ENCODE data around the gene ZNF765.
"Not testable (repeated sequence)": the region's sequence is repeated elsewhere in the genome, so short reads cannot be mapped to it uniquely, and the experiment has no call there.

- TF ChIP-seq EZH2 (IDR thresholded peaks at IDR 0.05; ENCODE audit: borderline replicate concordance, insufficient read depth, low read depth, low read length, poor library complexity, severe bottlenecking), result not testable (repeated sequence)
- TF ChIP-seq, protein P1, sequence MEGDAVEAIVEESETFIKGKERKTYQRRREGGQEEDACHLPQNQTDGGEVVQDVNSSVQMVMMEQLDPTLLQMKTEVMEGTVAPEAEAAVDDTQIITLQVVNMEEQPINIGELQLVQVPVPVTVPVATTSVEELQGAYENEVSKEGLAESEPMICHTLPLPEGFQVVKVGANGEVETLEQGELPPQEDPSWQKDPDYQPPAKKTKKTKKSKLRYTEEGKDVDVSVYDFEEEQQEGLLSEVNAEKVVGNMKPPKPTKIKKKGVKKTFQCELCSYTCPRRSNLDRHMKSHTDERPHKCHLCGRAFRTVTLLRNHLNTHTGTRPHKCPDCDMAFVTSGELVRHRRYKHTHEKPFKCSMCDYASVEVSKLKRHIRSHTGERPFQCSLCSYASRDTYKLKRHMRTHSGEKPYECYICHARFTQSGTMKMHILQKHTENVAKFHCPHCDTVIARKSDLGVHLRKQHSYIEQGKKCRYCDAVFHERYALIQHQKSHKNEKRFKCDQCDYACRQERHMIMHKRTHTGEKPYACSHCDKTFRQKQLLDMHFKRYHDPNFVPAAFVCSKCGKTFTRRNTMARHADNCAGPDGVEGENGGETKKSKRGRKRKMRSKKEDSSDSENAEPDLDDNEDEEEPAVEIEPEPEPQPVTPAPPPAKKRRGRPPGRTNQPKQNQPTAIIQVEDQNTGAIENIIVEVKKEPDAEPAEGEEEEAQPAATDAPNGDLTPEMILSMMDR (IDR thresholded peaks at IDR 0.05), result not testable (repeated sequence)
Observed at GRCh38 chr19:53423074-53423473, 28.1 kb downstream of the ZNF765 start.

Measured in B cell (primary cell).